GM21723 (cell line): ENCODE measurements around the gene GAL3ST1.
"Not testable (repeated sequence)": the region's sequence is repeated elsewhere in the genome, so short reads cannot be mapped to it uniquely, and the experiment has no call there.

Experiments used
- ATAC-seq: cut with Tn5 transposase; IDR thresholded peaks from one replicate; pipeline ENCODE4 v1.9.1; 2021; ENCODE audit warnings: mild to moderate bottlenecking, moderate library complexity; ENCODE audit not compliant: unreplicated experiment

GAL3ST1 gene

GRCh38 chr22:30565341-30565740 lies 9.1 kb downstream of the GAL3ST1 start:
- ATAC-seq = no peak

GRCh38 chr22:30564761-30565119 lies 9.7 kb downstream of the GAL3ST1 start:
- ATAC-seq = no peak

DNA sequence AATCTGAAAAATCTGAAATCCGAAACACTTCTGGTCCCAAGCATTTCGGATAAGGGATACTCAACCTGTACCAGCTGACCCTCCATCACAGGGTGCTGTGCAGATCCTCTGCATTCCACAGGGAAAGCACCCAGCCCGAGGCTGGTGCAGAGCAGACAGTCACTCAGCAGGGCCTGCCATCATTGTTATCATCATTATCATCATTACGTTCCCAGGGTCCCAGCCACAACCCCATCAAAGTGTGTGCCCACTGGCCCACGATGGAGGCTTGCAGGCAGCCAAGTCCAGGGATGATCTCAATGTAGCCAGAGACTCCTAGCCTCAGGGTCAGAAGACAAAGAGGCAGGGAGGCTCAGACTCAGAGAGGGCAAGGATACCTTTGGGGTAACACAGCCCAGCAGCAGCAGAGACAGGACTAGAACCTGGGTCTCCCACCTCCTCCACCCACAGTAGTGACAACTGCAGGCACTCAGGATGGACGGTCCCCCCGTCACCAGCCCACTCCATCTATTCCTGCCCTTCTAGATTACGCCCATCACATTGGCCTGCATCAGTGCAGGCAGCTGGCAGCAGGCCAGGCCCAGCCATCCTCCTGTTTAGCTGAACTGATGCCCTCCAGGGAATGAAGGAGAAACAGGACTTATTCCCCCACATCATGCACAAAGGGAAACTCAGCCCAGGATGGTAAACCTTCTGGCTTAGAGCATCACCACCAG lies 10.3 kb downstream of the GAL3ST1 start:
- no peak for ATAC-seq

- ATAC-seq = no peak
These were observed 12.1 kb downstream of the GAL3ST1 start for GRCh38 chr22:30562366-30562765.

GRCh38 chr22:30561402-30562189 lies 12.9 kb downstream of the GAL3ST1 start:
- ATAC-seq = no peak

DNA sequence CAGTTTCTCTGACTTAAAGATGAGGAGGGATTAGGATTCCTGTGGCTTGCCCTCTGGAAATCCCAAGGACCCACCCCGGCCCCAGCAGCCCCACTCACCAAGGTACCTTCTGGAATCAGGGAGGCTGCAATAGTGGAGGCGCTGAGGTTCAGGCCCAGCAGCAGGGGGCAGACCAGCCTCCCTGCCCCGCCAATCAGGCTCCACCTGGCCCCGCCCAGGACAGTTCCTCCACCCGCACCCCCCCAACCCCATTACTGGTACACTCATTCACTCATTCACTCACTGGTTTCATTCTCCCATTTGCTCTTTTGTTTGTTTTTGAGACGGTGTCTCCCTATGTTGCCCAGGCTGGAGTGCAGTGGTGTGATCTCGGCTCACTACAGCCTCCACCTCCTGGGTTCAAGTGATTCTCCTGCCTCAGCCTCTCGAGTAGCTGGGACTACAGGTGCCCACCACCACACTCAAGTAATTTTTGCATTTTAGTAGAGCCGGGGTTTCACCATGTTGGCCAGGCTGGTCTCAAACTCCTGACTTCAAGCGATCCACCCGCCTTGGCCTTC lies 13.7 kb downstream of the GAL3ST1 start:
- ATAC-seq = not testable (repeated sequence)

DNA sequence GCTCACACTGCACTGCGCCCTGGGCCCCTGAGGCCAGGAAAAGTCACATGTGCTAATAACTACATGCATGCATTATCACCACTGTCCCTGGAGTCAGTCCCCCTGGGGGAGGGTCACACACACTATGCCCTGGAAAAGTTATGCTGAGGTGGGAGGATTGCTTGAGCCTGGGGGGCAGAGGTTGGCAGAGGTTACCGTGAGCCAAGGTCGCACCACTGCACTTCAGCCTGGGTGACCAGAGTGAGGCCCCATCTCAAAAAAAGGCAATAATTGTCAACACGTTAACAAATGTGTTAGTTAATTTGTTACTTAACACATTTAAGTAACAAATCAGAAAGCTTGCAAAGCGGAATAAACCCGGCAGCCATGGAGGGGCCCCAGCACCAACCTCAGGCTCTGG lies 14.6 kb downstream of the GAL3ST1 start:
- no peak for ATAC-seq

GRCh38 chr22:30557243-30557642 lies 17.2 kb downstream of the GAL3ST1 start:
- no peak for ATAC-seq

DNA sequence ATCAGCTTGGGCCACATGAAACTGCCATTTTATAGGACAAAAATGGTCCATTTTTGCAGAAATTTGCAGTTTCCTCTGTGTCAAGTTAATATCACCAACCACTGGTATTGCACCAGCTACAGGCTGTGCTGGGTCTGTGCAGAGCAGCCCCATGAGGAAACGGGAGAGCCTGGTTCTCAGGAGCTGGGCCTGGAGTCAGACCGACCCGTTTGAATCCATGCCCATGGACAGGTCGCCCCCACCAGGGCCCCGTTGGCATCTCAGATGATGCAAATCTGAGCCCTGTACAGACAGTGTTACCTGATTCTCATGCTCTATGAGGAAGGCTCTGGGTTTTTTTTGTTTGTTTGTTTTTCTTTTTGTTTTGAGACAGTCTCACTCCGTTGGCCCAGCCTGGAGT lies 18.1 kb downstream of the GAL3ST1 start:
- ATAC-seq = no peak

GRCh38 chr22:30555282-30556210 lies 18.9 kb downstream of the GAL3ST1 start:
- no peak for ATAC-seq

DNA sequence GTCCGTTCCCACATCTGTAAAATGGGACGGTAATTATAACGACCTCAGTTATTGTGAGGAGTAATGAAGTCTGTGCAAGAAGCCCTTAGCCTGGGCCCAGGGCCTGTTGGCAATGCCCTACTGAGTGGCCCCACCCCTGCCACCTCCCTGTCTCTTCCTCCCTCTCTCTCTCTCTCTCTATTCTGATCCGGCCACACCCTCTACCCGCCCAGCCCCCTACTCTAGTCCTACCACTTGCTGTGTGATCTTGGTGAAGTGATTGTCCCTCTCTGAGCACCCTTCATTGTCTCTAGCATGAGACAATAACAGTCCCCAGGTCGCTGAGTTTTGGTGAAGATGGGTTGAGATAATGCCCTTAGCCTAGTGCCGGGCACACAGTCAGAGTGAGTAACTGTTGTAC lies 20.5 kb downstream of the GAL3ST1 start:
- ATAC-seq = no peak

DNA sequence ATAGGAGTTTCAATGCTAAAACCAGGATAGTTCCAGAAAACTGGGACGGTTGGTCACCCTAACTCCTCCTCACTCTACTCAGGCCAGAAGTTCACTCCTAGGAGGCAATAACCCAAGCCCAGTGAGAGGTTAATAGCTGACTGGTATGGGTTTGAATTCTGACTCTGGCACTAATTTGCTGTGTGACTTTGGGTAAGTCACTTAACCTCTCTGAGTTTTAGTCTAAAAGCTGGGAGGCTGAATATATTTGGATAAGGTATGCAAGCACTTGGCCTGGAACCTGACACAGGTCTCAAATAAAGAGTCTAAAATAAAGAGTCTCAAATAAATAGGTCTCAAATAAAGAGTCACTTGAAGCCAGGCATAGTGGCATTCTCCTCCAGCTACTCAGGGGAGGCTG lies 21.7 kb downstream of the GAL3ST1 start:
- no peak for ATAC-seq

GRCh38 chr22:30551813-30552212 lies 22.7 kb downstream of the GAL3ST1 start:
- ATAC-seq = not testable (repeated sequence)

GRCh38 chr22:30547188-30547587 lies 27.3 kb downstream of the GAL3ST1 start:
- ATAC-seq = no peak

GRCh38 chr22:30546616-30547015 lies 27.8 kb downstream of the GAL3ST1 start, which contains the start of gene SEC14L6:
TSS of gene SEC14L6 (minus strand) at chr22:30546741. CDS start at chr22:30546682, 59 bp downstream.
- ATAC-seq = no peak

GRCh38 chr22:30542811-30543188 lies 31.7 kb downstream of the GAL3ST1 start:
- ATAC-seq = no peak

- ATAC-seq = no peak
These were observed 32.3 kb downstream of the GAL3ST1 start for GRCh38 chr22:30541961-30542810.

- not testable (repeated sequence) for ATAC-seq
These were observed 33.0 kb downstream of the GAL3ST1 start for GRCh38 chr22:30541511-30541910.

DNA sequence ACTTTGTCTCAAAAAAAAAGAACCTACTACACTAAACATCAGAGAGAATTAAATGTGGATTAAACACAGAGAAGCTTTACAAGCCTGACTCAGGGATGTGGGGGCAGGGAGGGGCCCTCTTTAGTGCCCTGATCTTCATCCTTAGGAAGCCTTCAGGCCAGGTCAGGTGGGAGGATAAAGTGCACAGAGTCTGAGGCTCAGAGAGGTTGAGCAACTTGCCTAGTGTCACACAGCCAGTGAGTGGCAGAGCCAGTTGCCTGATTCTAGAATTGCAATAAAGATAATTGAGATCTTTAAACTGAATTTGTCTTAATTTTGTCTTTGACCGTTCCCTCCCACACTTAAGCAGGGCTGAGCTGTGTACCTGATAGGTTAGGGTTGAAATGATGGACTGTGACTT lies 35.1 kb downstream of the GAL3ST1 start:
- no peak for ATAC-seq

DNA sequence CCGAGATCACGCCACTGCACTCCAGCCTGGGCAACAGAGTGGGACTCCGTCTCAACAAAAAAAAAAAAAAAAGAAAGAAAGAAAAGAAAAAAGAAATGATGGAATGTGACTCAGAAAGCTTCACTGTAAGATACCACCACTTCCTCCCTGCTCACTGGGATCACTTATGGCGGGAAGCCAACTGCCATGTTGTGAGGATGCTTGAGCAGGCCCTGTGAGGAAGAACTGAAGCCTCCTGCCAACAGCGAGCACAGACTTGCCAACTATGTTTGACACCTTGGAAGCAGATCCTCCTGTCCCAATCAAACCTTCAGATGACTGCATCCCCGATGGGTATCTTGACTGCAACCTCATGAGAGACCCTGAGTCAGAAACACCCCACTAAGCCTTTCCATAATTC lies 36.2 kb downstream of the GAL3ST1 start:
- ATAC-seq = no peak
